Measurements from ENCODE around the gene TP63. TPM values are rescaled to one million over a fixed set of nuclear protein-coding genes. Genes with fewer than 3 reads are reported as not detected.

Gene TP63
- total and polyA plus RNA-seq, 2 experiments from 2014 or later: not detected

- no peak for TF ChIP-seq ZNF462 (CRISPR knock-in tag; IDR thresholded peaks at IDR 0.05)
- TF ChIP-seq CTCF (conservative IDR thresholded peaks at IDR 0.05; ENCODE audit: low read depth in 2 of 2): no peak
Measured at GRCh38 chr3:189899186-189899585, 268.0 kb downstream of the TP63 start (continued).

GRCh38 chr3:189900578-189900977 lies 269.4 kb downstream of the TP63 start:
- H3K27me3 ChIP-seq (ENCODE audit: insufficient read depth): no peaks in the 10 kb centered on the region
- H3F3A ChIP-seq (replicated peaks; ENCODE audit: low read depth): no peaks in the 10 kb centered on the region
- H3K4me1 ChIP-seq (ENCODE audit: insufficient read depth): peaks cover 13% of the 10 kb centered on the region
- peaks cover 11% of the 10 kb centered on the region for H3K4me1 Mint-ChIP-seq
- no peak overlapping the region for H3K4me3 Mint-ChIP-seq
- no peaks in the 10 kb centered on the region for H3K27me3 Mint-ChIP-seq (ENCODE audit: insufficient read depth, low read depth, poor library complexity)
- no peaks in the 10 kb centered on the region for H4K20me1 ChIP-seq (replicated peaks; ENCODE audit: insufficient read depth)
- no peak overlapping the region for H3K4me2 ChIP-seq
- peaks cover 10% of the 10 kb centered on the region; the same call in 1 of the 2 replicates for H3K9me2 ChIP-seq (ENCODE audit: insufficient read depth)
- no peaks in the 10 kb centered on the region for H3K9me3 Mint-ChIP-seq
- H3K4me3 ChIP-seq: no peak overlapping the region
- no peaks in the 10 kb centered on the region for H3K79me2 ChIP-seq (replicated peaks; ENCODE audit: insufficient read depth)
- H3K27ac Mint-ChIP-seq: no peak overlapping the region
- H3K27ac ChIP-seq (ENCODE audit: low read depth): no peak overlapping the region
- no peaks in the 10 kb centered on the region for H3K36me3 Mint-ChIP-seq (ENCODE audit: low read depth)
- no peak overlapping the region for H2AFZ ChIP-seq
- H3K36me3 ChIP-seq (ENCODE audit: insufficient read depth): no peaks in the 10 kb centered on the region
- DNase-seq (ENCODE audit: low spot score) (no peak), ATAC-seq (no peak)
- TF ChIP-seq ETS1 (IDR thresholded peaks at IDR 0.05): no peak
- TF ChIP-seq NANOG (IDR thresholded peaks at IDR 0.05; ENCODE audit: borderline replicate concordance): no peak
- no peak for TF ChIP-seq CTCF (conservative IDR thresholded peaks at IDR 0.05; ENCODE audit: low read depth in 2 of 2)
- no peak for TF ChIP-seq STAT1 (IDR thresholded peaks at IDR 0.05; ENCODE audit: unreplicated experiment)
- no peak for TF ChIP-seq POLR2AphosphoS5 (IDR thresholded peaks at IDR 0.05; ENCODE audit: low read depth)

Data from GM23338 (cell line).